ENCODE measurements around the gene TAS2R1. TPM values are rescaled to one million over a fixed set of nuclear protein-coding genes. Genes with fewer than 3 reads are reported as not detected.
"Not testable (repeated sequence)": the region's sequence is repeated elsewhere in the genome, so short reads cannot be mapped to it uniquely, and the experiment has no call there.

The TAS2R1 gene
- total RNA-seq, 1 donor from 2014 or later: not detected

DNA sequence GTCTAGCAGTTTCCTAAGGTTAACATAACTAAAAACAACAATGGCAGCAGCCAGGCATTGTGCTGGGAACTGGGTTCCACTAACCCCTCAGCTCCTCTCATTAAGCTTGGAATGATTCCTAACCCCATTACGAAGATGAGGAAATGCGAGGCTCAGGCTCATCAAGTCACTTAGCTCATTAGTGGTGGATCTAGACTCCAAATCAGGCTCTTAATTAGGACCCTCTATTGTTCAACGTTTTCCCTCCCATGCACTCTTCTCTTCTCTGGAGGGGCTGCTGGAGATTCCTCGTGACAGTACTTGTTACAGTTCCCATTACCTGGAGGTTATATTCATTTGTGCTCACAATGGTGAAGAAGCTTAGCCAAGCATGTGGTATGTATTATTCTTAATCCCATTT lies 6.5 kb downstream of the TAS2R1 start:
- no peak for DNase-seq (ENCODE audit: low read depth)

DNA sequence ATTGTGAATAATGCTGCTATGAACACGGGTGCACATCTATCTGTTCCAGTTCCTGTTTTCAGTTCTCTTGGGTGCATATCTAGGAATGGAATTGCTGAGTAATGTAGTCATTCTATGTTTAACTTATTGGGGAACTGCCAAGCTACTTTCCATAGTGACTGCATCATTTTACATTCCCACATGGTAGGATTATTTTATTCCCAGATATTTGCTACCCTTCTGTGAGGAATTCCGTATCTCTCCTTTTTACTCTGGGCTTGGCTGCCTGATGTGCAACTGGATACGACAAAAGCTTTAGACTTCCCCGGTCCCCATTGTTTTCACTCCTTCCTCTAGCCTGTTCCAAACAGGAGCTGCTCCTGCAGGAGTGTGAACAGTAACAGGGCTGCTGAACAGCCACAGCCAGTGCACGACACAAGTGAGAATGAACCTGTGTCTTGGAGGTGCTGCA lies 7.2 kb downstream of the TAS2R1 start:
- peak; percentile 28 for DNase-seq (ENCODE audit: low read depth)

DNA sequence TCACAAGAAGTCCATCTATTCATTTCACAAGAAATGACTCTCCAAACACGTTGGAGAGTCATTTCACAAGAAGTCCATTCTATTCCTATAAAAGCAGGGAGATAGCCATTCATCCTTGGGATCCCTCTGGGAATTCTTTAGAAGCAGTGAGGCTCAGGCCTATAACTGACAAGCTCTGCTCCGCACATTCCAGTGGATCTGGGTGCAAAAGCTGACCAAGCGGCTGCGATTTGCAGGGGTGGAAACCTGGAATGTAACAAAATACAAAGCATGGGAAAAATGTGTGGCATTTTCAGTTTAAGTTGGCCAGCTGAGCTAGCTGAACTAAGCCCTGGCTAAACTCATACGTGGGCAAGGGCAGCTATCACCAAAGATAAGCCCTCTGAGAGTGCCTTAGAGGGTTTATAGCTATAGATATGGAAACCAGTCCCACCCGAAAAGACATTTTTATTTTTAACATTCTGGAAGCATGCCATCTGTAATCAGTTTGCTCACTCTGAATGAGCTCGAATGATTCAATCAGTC lies 8.7 kb downstream of the TAS2R1 start:
- DNase-seq (ENCODE audit: low read depth): peak; percentile 29

DNA sequence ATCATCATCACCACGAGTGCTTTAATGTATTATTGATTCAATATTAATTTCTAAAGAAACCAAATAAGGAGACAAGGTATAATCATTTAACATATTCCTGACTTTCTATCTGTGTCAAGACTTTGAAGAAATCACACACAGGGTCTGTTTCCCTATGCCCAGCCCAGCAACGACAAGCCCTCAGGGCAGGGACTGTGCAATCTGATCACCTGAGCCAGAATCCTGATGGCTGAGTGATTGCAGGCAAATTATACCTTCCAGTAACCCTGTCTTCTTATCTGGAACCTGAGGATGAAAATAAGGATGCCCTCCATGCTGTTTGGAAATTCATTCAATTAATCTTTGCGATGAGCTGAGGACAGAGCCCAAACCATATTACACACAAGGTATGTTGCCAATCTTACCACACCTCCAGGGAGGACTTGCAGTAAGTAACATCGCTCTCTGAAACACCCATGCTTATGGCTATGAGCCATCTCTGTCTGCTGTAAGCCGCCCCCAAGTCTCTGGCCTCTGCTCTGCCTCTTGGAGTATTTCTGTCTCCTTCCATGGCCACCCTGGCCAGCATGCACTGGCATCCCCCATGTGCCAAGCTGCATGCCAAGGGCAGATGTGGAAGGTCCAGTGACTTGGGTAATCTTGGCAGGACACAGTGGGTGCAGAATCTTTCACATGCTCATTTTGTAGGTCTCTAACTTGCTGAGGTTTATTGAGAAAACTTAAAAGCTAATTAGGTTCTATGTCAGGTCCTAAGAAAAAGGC lies 10.6 kb downstream of the TAS2R1 start:
- no peak for DNase-seq (ENCODE audit: low read depth)

DNA sequence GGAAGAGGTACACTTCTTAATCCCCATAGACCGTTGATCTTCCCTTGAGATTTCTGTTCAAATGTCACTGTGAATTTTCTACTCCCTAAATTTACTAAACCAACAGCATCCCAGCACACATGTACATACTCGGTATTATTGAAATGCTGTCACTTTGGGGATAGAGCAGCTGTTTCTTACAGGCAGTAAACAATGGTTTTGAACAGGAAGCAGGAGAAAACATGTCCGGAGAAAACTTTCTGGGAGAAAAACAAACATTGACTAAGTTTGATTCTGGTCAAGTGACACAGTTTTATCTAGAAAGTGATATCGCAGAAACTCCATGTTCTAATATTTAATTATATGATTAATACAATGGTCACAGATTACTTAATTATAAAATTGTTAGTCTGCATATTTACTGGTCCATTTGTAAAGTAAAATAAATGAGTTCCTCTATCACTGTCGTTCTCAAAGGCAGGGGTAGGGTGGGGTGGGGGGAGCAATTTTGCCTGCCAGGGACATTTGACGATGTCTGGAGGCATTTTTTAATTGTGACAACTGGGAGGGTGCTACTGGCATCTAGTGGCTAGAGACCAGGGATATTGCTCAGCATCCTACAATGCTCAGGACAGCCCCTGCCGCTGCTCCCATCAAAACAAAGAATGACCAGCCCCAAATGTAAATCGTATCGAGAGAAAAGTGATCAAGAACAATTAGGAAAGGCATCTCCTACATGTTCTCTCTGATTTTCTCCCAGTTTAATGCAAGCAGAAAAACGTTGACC lies 12.2 kb downstream of the TAS2R1 start:
- DNase-seq (ENCODE audit: low read depth): no peak

DNA sequence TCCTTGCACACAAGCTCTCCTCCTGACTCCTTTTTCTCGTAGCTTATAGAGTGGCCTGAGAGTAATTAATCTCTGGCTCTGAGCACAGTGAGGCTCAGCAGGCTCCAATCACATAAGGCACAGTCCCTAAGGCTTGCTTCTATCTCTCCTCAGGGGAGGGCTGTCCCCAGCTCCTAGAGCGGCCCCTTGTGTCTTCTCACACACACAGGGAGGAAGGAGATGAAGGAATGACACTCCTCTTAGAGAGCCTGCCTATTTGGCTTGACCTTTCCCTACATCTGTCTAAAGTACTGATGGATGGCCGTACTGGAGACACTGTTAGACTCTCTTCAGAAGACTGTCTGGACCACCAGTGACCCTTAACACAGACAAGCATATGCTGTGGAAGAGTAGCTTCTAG lies 12.9 kb downstream of the TAS2R1 start:
- DNase-seq (ENCODE audit: low read depth): no peak

DNA sequence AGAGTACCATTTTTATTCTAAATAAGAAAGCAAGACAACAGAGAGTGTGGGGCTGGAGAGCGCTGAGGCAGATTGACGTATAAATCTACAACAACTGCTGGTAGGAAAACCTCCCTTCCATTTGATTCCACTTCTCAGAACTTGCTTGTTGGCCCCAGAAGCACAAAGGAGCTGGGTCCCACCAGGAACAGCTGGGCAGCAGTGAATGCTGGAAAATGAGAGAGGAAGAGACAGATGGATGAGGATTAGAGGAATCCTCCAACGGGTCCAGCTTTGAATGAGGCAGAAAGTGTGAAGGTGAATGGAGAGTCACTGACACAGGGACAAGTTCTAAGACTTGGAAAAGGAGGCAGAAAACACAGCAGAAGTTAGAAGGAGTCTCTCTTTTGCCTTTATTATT lies 14.8 kb downstream of the TAS2R1 start:
- DNase-seq (ENCODE audit: low read depth): no peak

DNA sequence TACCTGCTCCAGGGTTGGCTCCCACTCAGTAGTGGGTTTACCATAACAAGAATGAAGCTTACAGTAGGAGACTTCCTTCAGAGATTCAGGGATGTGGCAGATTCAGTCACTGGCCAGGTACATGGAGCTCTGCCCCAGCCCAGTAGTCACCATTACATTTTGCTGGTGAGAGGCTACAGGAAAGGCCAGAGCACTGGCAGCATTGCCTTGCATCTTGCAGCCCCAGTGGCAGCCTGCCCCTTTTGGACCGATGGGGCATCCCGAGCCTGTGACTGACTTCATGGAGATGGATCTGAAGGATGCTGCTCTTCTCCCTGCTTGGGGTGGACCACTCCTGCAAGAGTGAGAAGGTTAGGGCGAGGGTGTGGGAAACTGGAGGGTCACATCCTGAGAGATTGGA lies 16.8 kb downstream of the TAS2R1 start:
- DNase-seq (ENCODE audit: low read depth): no peak

DNA sequence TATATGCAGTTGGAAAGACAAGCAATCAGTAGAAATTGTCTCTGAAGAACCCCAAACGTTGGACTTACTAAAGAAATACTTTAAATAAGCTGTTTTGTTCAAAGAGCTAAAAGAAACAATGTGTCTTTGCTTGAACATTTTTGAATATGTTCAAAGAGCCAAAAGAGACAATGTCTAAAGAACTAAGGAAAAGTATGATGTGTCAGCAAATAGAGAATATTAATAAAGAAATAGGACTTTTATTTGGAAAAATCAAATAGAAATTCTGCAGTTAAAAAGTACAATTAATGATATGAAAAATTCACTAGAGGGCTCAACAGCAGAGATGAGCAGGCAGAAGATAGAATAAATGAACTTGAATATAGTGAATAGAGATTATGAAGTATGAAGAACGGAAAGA lies 19.2 kb downstream of the TAS2R1 start:
- no peak for DNase-seq (ENCODE audit: low read depth)

DNA sequence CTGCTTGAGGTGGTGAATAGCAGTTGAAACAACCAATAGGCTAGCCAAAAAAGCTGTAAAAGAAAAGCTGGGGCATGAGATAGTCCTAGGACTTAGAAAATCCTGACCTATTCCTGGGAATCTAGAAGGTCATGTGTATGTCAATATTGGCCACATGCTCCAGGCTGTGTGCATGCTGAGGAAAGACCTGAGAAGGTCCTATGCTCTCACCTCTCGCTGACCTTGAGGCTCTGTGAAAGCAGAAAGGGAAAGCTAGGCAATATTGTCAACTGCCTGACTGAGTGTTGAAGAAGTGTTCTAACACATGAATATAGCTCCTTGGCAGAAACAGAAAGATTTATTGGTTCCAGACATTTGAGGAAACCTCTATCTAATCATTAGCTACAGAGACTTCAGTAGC lies 19.8 kb downstream of the TAS2R1 start:
- no peak for DNase-seq (ENCODE audit: low read depth)

DNA sequence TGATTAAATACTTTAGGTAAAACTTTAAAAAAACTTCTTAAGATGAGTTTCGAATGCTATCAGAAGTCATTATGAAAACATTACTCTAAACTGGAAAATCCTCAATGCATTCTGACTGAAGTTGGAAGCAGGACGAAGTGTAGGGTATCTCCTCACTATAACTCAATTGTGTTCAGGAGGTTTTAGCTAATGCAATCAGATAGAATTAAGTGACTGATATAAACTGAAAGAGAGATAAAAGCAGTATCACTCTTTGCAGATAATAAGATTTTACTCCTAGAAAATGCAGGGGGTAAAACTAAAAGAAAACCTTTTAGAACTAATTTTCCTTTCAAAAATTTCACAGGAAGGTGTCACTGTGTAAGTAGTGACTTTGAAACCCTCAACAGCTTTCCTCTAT lies 22.1 kb downstream of the TAS2R1 start:
- no peak for DNase-seq (ENCODE audit: low read depth)

DNA sequence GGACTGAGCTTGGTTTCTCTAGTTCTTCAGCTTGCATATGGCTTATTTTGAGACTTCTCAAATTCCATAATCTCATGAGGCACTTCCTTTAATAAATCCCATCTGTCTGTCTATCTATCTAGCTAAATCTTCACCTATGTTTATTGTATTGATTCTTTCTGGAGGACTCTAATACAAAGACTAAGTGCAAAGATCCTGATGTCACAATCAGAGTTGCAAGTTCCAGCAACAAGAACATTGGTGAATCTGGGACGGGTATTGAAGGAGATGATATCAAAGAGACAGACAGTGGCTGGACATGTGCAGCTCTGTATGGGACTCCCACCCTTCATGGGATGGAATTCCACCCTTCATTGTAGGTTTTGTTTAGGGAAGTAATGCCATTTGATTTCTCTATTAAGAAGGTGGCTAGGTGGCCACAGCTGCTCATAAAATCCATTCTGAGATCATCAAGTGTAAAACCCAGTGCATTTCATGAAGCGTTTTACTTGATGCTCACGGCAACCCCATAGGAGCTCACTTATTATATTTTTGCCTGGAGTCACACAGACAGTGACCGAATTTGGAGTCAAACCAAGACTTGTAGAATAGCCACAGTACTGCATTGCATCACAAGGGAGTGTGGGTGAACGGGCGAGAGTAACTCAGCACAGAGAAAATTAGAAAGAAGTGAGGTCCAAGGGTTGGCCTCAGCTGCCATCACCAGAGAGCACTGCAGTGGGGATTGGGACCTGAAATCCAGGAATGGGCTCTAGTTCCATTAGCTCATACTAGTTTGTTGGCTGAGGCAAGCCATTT lies 24.9 kb downstream of the TAS2R1 start:
- no peak for DNase-seq (ENCODE audit: low read depth)

DNA sequence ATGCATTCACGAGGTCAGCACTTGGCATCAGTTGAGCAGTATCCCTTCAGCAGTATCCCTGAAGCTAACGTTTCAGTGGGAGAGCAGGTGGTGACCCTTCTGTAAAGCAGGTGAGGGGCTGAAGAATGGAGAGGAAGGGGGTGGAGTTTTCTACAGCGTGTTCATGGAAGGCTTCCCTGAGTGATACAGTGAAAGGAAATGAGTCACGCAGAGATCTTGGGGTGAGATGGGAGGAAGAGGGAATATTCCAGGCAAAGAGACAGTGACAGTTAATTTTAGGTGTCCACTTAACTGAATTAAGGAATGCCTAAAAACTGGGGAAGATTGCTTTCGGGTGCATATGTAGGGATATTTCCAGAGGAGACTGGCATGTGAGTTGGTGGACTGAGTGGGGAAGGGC lies 25.7 kb downstream of the TAS2R1 start:
- DNase-seq (ENCODE audit: low read depth): no peak

DNA sequence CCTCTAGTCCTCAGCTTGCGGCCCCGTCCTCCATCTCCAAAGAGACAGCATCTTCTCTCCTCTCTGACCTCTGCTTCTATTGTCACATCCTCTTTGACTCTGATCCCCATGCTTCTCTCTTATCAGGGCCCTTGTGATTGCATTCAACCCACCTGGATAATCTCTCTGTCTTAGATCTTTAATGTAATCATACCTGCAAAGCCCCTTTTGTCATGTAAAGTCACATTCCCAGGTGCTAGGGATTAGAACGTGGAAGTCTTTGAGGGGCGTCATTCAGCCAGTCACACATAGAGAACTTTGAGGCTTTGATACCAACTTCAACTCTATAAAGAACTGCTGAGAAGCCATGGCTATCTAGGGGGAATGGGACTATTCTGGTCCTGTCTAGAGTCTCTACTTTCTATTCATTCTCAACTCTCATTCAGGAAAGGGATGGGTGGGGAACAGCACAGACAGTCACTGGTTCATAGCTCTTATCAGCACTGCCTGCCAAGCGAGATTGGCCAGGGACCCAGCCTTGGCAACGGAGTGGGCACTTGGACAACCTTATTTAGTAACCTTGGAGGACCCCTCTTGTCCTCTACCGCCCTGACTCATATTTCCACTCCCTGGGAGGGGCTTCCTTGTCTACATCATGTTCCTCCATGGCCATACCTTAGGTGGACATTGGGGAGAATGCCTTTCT lies 29.0 kb downstream of the TAS2R1 start:
- DNase-seq (ENCODE audit: low read depth): no peak

DNA sequence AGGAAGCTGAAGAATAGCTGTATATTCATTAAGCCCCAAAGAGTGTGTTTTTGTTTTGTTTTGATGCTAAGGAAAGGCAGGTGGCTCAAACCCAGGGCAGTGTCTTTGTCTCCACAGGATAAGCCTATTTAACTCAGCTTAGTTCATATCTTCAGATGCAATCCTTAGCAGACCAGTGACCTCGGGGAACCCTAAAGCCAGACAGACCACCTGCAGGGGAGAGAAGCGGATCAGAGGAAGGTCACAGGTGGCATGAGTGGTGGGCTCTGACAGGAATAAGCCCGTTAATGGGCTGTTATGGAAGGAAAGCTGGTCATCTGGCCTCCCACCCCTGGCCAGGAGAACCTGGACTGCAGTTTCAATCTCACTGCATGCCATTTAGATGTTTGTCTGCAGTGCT lies 30.8 kb downstream of the TAS2R1 start:
- DNase-seq (ENCODE audit: low read depth): no peak

DNA sequence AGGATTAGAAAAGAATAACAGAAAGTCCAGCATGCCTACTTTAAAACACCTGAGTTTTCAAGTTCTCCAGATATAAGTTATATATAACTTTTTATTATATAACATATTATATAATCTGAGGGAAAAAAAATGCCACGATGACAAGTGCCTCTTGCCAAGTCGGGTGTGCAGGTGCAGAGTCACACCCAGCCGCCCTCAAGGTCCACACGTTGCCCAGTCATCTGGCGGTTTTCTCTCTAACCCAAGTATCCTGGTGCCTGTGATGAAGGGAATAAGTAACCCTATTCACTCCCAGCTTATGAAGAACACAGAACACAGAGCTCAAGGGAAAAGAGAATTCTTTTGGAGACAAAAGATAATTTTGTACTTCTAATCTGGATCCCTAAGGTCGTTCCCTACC lies 31.8 kb downstream of the TAS2R1 start:
- DNase-seq (ENCODE audit: low read depth): not testable (repeated sequence)

DNA sequence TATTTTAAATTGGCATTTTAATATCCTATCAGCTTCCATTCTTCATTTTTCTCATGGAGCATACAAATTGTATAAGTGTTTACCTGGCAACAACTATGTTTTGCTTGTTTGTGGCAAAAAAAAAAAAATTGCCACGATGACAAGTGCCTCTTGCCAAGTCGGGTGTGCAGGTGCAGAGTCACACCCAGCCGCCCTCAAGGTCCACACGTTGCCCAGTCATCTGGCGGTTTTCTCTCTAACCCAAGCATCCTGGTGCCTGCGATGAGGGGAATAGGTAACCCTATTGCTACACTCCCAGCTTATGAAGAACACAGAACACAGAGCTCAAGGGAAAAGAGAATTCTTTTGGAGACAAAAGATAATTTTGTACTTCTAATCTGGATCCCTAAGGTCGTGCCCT lies 32.8 kb downstream of the TAS2R1 start:
- not testable (repeated sequence) for DNase-seq (ENCODE audit: low read depth)

DNA sequence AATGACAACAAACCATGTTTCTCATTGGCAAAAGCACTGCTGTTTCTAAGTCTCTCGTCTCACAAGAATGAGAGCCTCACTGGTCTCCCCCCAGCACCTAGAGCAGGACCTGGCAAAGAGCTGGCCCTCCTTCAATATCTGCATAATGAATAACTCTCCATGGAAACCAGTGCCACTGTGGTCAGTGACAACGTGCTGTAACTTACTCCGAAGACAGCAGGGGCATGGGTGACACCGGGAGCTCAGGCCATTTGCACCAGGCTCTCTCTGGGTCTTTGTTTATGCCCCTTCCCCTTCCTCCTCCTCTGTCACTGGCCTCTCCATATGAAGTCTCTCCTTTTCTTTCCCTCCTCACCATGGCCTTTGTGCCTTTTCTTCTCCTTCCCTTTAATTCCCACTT lies 33.3 kb downstream of the TAS2R1 start:
- no peak for DNase-seq (ENCODE audit: low read depth)

DNA sequence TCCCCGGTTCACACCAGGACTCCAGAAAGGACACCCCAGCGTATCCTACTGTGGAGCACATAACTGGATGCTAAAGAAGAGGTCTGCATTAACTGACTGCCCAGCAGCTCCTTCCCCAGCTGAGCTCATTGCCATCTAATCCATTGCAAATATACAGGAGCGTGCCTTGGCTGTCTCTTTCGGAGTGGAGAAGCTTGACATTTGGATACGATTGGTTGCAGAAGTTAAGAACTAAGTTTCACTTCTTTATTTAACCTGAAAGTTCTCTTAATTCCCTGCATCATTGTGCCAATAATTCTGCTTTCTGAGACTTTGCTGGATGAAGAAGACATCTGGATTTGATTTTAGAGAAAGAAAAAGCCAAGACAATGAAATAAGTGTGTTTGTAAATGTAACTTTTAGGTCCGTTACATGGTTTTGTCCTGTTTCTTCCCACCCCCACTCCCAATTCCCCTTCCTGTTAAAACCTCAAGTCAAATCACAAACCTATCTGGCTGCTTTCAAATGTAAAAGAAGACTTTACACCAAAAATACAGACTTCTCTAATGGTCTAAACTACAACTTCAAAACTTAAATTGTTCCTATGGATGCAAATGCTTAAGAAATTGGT lies 33.9 kb downstream of the TAS2R1 start:
- no peak for DNase-seq (ENCODE audit: low read depth)

DNA sequence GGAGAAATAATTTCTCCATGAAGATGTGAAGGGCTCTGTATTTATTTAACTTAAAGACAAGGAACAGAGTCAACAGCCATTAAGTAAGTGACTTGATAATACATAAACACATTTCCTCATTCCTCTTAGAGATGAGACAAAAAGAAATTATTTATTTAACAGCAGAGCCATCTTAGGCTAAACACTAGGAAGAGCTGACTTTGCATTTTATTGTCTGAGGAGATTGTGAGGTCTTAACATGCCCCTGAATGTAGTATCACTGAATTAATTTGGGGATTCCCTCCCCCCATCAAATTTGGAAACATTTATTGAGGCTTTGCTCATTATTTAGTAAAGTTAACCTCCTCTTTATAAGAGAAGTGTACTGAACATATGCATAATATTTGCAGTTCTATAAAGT lies 35.2 kb downstream of the TAS2R1 start:
- DNase-seq (ENCODE audit: low read depth): no peak

Data from myocyte (in vitro differentiated cells).